WTC11 (cell line): ENCODE data around the gene RPTOR. TPM values are rescaled to one million over a fixed set of nuclear protein-coding genes. Genes with fewer than 3 reads are reported as not detected.
A peak's percentile ranks its signal among the peaks of the same experiment; 100 is the strongest.

Experiments
- ATAC-seq: fragments of 200-7000 bp; cut with Tn5 transposase; 2 replicates; pipeline ENCODE4 v1.10.0; 2021; ENCODE audit warnings: mild to moderate bottlenecking, moderate library complexity
- CTCF ChIA-PET: fragments of 300-600 bp; sonication (Branson Sonifier 250); formaldehyde crosslinking; loops from one replicate; lab custom pipeline; 2021; ENCODE audit warnings: antibody characterized with exemption; lab: Charles Lee
- POLR2A ChIA-PET: fragments of 350-600 bp; sonication (Branson Sonifier 250); formaldehyde crosslinking; loops from one replicate; lab custom pipeline; 2021; ENCODE audit warnings: antibody characterized with exemption; lab: Charles Lee
- DNase-seq: peaks from one replicate; pipeline ENCODE4 v3.0.0; 2021; ENCODE audit warnings: low spot score
- H3K27ac Mint-ChIP-seq: 2 replicates; pipeline ENCODE4 v1.8.0; 2021; ENCODE audit warnings: mixed read lengths
- H3K27me3 Mint-ChIP-seq: 2 replicates; pipeline ENCODE4 v1.8.0; 2021; ENCODE audit warnings: low read depth, mild to moderate bottlenecking, moderate library complexity, mixed read lengths
- H3K36me3 Mint-ChIP-seq: 2 replicates; pipeline ENCODE4 v1.8.0; 2021; ENCODE audit warnings: mixed read lengths
- H3K4me1 Mint-ChIP-seq: 2 replicates; pipeline ENCODE4 v1.8.0; 2022; ENCODE audit warnings: mixed read lengths
- H3K4me3 Mint-ChIP-seq: 2 replicates; pipeline ENCODE4 v1.8.0; 2021; ENCODE audit warnings: mild to moderate bottlenecking, moderate library complexity, mixed read lengths
- H3K9me3 Mint-ChIP-seq: 2 replicates; pipeline ENCODE4 v1.8.0; 2021; ENCODE audit warnings: mixed read lengths
- ATF6 ChIP-seq: sonication (generic); formaldehyde crosslinking; IDR thresholded peaks from 2 replicates; pipeline ENCODE4 v1.8.1; 2023; ENCODE audit warnings: mild to moderate bottlenecking, missing genetic modification reagents
- CREM ChIP-seq: sonication (generic); formaldehyde crosslinking; IDR thresholded peaks from 2 replicates; pipeline ENCODE4 v1.8.1; 2022; ENCODE audit warnings: mild to moderate bottlenecking, missing genetic modification reagents, moderate library complexity
- ELF4 ChIP-seq: sonication (generic); formaldehyde crosslinking; IDR thresholded peaks from 2 replicates; pipeline ENCODE4 v1.8.1; 2022; ENCODE audit warnings: low read depth, mild to moderate bottlenecking, moderate library complexity, missing genetic modification reagents
- EMX1 ChIP-seq: fragments of 250-450 bp; sonication (Bioruptor Pico); IDR thresholded peaks from 2 replicates; pipeline ENCODE4 v1.8.0; 2021; ENCODE audit warnings: mild to moderate bottlenecking
- ERG ChIP-seq: fragments of 250-450 bp; sonication (Bioruptor Pico); IDR thresholded peaks from 2 replicates; pipeline ENCODE4 v1.8.0; 2021; ENCODE audit warnings: mild to moderate bottlenecking
- FOXK1 ChIP-seq: sonication (generic); formaldehyde crosslinking; IDR thresholded peaks from 2 replicates; pipeline ENCODE4 v1.8.0; 2022; ENCODE audit warnings: mild to moderate bottlenecking, moderate library complexity, missing genetic modification reagents
- FOXP1 ChIP-seq: sonication (generic); formaldehyde crosslinking; IDR thresholded peaks from 2 replicates; pipeline ENCODE4 v1.8.0; 2022; ENCODE audit warnings: missing genetic modification reagents, mild to moderate bottlenecking, moderate library complexity, borderline replicate concordance
- JUN ChIP-seq: sonication (generic); formaldehyde crosslinking; IDR thresholded peaks from 2 replicates; pipeline ENCODE4 v1.8.0; 2023; ENCODE audit warnings: mild to moderate bottlenecking, missing genetic modification reagents
- NR2C2 ChIP-seq: sonication (generic); formaldehyde crosslinking; IDR thresholded peaks from 2 replicates; pipeline ENCODE4 v1.8.0; 2022; ENCODE audit warnings: mild to moderate bottlenecking, missing genetic modification reagents
- OVOL2 ChIP-seq: fragments of 250-450 bp; sonication (Bioruptor Pico); IDR thresholded peaks from 2 replicates; pipeline ENCODE4 v1.9.0; 2021; ENCODE audit warnings: mild to moderate bottlenecking, borderline replicate concordance
- SMAD4 ChIP-seq: sonication (generic); formaldehyde crosslinking; IDR thresholded peaks from 2 replicates; pipeline ENCODE4 v1.8.0; 2022; ENCODE audit warnings: mild to moderate bottlenecking, missing genetic modification reagents
- ZNF219 ChIP-seq: sonication (generic); formaldehyde crosslinking; IDR thresholded peaks from 2 replicates; pipeline ENCODE4 v1.8.0; 2023; ENCODE audit warnings: missing genetic modification reagents, mild to moderate bottlenecking, borderline replicate concordance
- ZNF317 ChIP-seq: sonication (generic); formaldehyde crosslinking; IDR thresholded peaks from 2 replicates; pipeline ENCODE4 v1.8.1; 2023; ENCODE audit warnings: low read depth, mild to moderate bottlenecking, moderate library complexity, missing genetic modification reagents, borderline replicate concordance
- ZSCAN18 ChIP-seq: fragments of 250-450 bp; sonication (Bioruptor Pico); IDR thresholded peaks from 2 replicates; pipeline ENCODE4 v2.1.2; 2022; ENCODE audit warnings: mild to moderate bottlenecking, moderate library complexity
- total RNA-seq: library from RNA; stranded (reverse); gene quantifications from 3 replicates; pipeline ENCODE4 v1.2.3, GENCODE V29; 2021
- TF ChIP-seq, protein P1 (sequence below): fragments of 250-450 bp; sonication (Bioruptor Pico); IDR thresholded peaks from 2 replicates; pipeline ENCODE4 v1.9.0; 2021; ENCODE audit warnings: mild to moderate bottlenecking, borderline replicate concordance
- TF ChIP-seq, protein P2 (sequence below): sonication (generic); formaldehyde crosslinking; IDR thresholded peaks from 2 replicates; pipeline ENCODE4 v1.8.0; 2022; ENCODE audit warnings: mild to moderate bottlenecking, missing genetic modification reagents

The RPTOR gene
- total RNA-seq, 1 experiment from 2014 or later, result 41.0 TPM

- H3K4me3 Mint-ChIP-seq, result no peak overlapping the region
- TF ChIP-seq FOXP1, result no peak
- no peak for TF ChIP-seq NR2C2 (CRISPR knock-in tag)
- TF ChIP-seq CREM, result no peak
- no peak for TF ChIP-seq ELF4 (CRISPR knock-in tag)
- no peak for TF ChIP-seq JUN
- TF ChIP-seq FOXK1, result no peak
- TF ChIP-seq ERG, result no peak
- TF ChIP-seq SMAD4 (CRISPR knock-in tag), result no peak
- TF ChIP-seq, protein P1, sequence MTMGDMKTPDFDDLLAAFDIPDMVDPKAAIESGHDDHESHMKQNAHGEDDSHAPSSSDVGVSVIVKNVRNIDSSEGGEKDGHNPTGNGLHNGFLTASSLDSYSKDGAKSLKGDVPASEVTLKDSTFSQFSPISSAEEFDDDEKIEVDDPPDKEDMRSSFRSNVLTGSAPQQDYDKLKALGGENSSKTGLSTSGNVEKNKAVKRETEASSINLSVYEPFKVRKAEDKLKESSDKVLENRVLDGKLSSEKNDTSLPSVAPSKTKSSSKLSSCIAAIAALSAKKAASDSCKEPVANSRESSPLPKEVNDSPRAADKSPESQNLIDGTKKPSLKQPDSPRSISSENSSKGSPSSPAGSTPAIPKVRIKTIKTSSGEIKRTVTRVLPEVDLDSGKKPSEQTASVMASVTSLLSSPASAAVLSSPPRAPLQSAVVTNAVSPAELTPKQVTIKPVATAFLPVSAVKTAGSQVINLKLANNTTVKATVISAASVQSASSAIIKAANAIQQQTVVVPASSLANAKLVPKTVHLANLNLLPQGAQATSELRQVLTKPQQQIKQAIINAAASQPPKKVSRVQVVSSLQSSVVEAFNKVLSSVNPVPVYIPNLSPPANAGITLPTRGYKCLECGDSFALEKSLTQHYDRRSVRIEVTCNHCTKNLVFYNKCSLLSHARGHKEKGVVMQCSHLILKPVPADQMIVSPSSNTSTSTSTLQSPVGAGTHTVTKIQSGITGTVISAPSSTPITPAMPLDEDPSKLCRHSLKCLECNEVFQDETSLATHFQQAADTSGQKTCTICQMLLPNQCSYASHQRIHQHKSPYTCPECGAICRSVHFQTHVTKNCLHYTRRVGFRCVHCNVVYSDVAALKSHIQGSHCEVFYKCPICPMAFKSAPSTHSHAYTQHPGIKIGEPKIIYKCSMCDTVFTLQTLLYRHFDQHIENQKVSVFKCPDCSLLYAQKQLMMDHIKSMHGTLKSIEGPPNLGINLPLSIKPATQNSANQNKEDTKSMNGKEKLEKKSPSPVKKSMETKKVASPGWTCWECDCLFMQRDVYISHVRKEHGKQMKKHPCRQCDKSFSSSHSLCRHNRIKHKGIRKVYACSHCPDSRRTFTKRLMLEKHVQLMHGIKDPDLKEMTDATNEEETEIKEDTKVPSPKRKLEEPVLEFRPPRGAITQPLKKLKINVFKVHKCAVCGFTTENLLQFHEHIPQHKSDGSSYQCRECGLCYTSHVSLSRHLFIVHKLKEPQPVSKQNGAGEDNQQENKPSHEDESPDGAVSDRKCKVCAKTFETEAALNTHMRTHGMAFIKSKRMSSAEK (CRISPR knock-in tag), result no peak
- no peak for TF ChIP-seq EMX1 (CRISPR knock-in tag)
- TF ChIP-seq ZSCAN18 (CRISPR knock-in tag), result no peak
- TF ChIP-seq, protein P2, sequence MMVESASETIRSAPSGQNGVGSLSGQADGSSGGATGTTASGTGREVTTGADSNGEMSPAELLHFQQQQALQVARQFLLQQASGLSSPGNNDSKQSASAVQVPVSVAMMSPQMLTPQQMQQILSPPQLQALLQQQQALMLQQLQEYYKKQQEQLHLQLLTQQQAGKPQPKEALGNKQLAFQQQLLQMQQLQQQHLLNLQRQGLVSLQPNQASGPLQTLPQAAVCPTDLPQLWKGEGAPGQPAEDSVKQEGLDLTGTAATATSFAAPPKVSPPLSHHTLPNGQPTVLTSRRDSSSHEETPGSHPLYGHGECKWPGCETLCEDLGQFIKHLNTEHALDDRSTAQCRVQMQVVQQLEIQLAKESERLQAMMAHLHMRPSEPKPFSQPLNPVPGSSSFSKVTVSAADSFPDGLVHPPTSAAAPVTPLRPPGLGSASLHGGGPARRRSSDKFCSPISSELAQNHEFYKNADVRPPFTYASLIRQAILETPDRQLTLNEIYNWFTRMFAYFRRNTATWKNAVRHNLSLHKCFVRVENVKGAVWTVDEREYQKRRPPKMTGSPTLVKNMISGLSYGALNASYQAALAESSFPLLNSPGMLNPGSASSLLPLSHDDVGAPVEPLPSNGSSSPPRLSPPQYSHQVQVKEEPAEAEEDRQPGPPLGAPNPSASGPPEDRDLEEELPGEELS (CRISPR knock-in tag), result no peak
- TF ChIP-seq OVOL2 (CRISPR knock-in tag), result no peak
- no peak for TF ChIP-seq ATF6 (CRISPR knock-in tag)
- no peak for TF ChIP-seq ZNF219 (CRISPR knock-in tag)
- no peak for TF ChIP-seq ZNF317 (CRISPR knock-in tag)
- CTCF ChIA-PET, result interaction anchor here (1.5 kb wide), 1 partner anchor 14 kb away, joined by 6 read pairs; no protein-coding TSS in a partner anchor
- H3K27me3 Mint-ChIP-seq, result no peaks in the 10 kb centered on the region
- H3K27ac Mint-ChIP-seq, result peak overlapping the region; percentile 79
- peaks cover 8% of the 10 kb centered on the region for H3K9me3 Mint-ChIP-seq
- POLR2A ChIA-PET, result no interaction called here
- no peak for ATAC-seq
- DNase-seq, result peak; percentile 7
- H3K4me1 Mint-ChIP-seq, result no peaks in the 10 kb centered on the region
- H3K36me3 Mint-ChIP-seq, result peaks cover 14% of the 10 kb centered on the region
Measured at GRCh38 chr17:80941743-80942422, 397.2 kb downstream of the RPTOR start.
